SK-N-SH (cell line): ENCODE results near the gene YOD1. TPM values are rescaled to one million over a fixed set of nuclear protein-coding genes. Genes with fewer than 3 reads are reported as not detected.

ENCODE experiments used
- CTCF ChIA-PET: fragments of 300-600, 350-600 bp; formaldehyde crosslinking; extraction: SDS; loops from one replicate; lab custom pipeline; 2021; lab: Yijun Ruan, JAX
- POLR2A ChIA-PET: fragments of 350-600 bp; sonication (Branson Sonifier 250); formaldehyde crosslinking; extraction: SDS; loops from one replicate; lab custom pipeline; 2020; ENCODE audit warnings: antibody characterized with exemption, inconsistent platforms; lab: Yijun Ruan, JAX
- DNase-seq: peaks from one replicate; pipeline ENCODE4 v3.0.0; 2012
- H2AFZ ChIP-seq: fragments of 200-600 bp; sonication (generic); 2 replicates; pipeline ENCODE4 v1.8.1; 2016; ENCODE audit warnings: antibody characterized with exemption, mild to moderate bottlenecking, low read depth
- H3F3A ChIP-seq: fragments of 200-600 bp; sonication (generic); replicated peaks from 2 replicates; pipeline ENCODE3; 2016; ENCODE audit warnings: antibody characterized with exemption, mild to moderate bottlenecking; ENCODE audit not compliant: insufficient read depth
- H3K27ac ChIP-seq, 2 experiments: fragments of 200-500 bp in 1 of 2; fragments of 200-600 bp in 1 of 2; sonication (Bioruptor generic) in 1 of 2; sonication (generic), shearing (Covaris generic) in 1 of 2; 2 replicates each; pipeline versions ENCODE4 v1.5.1 to v1.6.1; 2014 to 2016; ENCODE audit warnings: low read depth in 2 of 2, inconsistent platforms in 1 of 2, low read length in 1 of 2, mild to moderate bottlenecking in 1 of 2, mixed read lengths in 1 of 2
- H3K27me3 ChIP-seq: fragments of 200-600 bp; sonication (generic), shearing (Covaris generic); 2 replicates; pipeline ENCODE4 v1.6.1; 2016; ENCODE audit warnings: mixed run types; ENCODE audit not compliant: insufficient read depth
- H3K36me3 ChIP-seq, 2 experiments: fragments of 200-500 bp in 1 of 2; fragments of 200-600 bp in 1 of 2; sonication (Bioruptor generic) in 1 of 2; sonication (generic) in 1 of 2; replicated peaks in 1 of 2; 2 replicates each; pipeline versions ENCODE3 to v1.5.1; 2014 to 2016; ENCODE audit warnings: low read length in 1 of 2, mild to moderate bottlenecking in 1 of 2; ENCODE audit not compliant: insufficient read depth in 2 of 2, control insufficient read depth in 1 of 2
- H3K4me1 ChIP-seq, 2 experiments: fragments of 200-500 bp in 1 of 2; fragments of 200-600 bp in 1 of 2; sonication (Bioruptor generic) in 1 of 2; sonication (generic), shearing (Covaris generic) in 1 of 2; 2 replicates each; pipeline versions ENCODE4 v1.5.1 to v1.6.1; 2014 to 2016; ENCODE audit warnings: low read depth in 1 of 2, low read length in 1 of 2, mixed run types in 1 of 2; ENCODE audit not compliant: insufficient read depth in 2 of 2, control insufficient read depth in 1 of 2
- H3K4me2 ChIP-seq: fragments of 200-600 bp; sonication (generic), shearing (Covaris generic); 2 replicates; pipeline ENCODE4 v1.6.1; 2017; ENCODE audit warnings: mixed run types
- H3K4me3 ChIP-seq, 2 experiments: fragments of 200-500 bp in 1 of 2; fragments of 200-600 bp in 1 of 2; sonication (Bioruptor generic) in 1 of 2; sonication (generic), shearing (Covaris generic) in 1 of 2; 2 replicates each; pipeline versions ENCODE4 v1.5.1 to v1.8.1; 2014 to 2016; ENCODE audit warnings: low read depth in 2 of 2, inconsistent platforms in 1 of 2, low read length in 1 of 2, mild to moderate bottlenecking in 1 of 2, mixed read lengths in 1 of 2, moderate library complexity in 1 of 2
- H3K79me2 ChIP-seq: fragments of 200-600 bp; sonication (generic); 2 replicates; pipeline ENCODE4 v1.8.1; 2017; ENCODE audit warnings: mild to moderate bottlenecking; ENCODE audit not compliant: insufficient read depth
- H3K9ac ChIP-seq: fragments of 200-600 bp; sonication (generic); 2 replicates; pipeline ENCODE4 v1.6.1; 2017; ENCODE audit warnings: mixed run types
- H3K9me2 ChIP-seq: fragments of 200-600 bp; sonication (generic); 2 replicates; pipeline ENCODE4 v1.6.1; 2017; ENCODE audit warnings: mixed run types
- H3K9me3 ChIP-seq: fragments of 200-600 bp; sonication (generic); 2 replicates; pipeline ENCODE4 v1.6.1; 2017; ENCODE audit warnings: mixed run types, mild to moderate bottlenecking, moderate library complexity
- H4K20me1 ChIP-seq: fragments of 200-600 bp; sonication (generic); 2 replicates; pipeline ENCODE4 v1.6.1; 2017; ENCODE audit warnings: mild to moderate bottlenecking, mixed run types; ENCODE audit not compliant: insufficient read depth
- CTCF ChIP-seq: fragments of 200-600 bp; sonication (generic); IDR thresholded peaks from 2 replicates; pipeline ENCODE4 v1.6.1; 2017; ENCODE audit warnings: antibody characterized with exemption, mild to moderate bottlenecking, moderate library complexity
- ELF1 ChIP-seq: IDR thresholded peaks from 2 replicates; pipeline ENCODE4 v1.4.0; 2012
- FOSL2 ChIP-seq: IDR thresholded peaks from 2 replicates; pipeline ENCODE4 v1.4.0; 2012; ENCODE audit warnings: low read depth, mild to moderate bottlenecking, moderate library complexity, borderline replicate concordance
- GABPA ChIP-seq: IDR thresholded peaks from 2 replicates; pipeline ENCODE4 v1.4.0; 2012; ENCODE audit warnings: low read depth, mild to moderate bottlenecking
- MAX ChIP-seq: IDR thresholded peaks from 2 replicates; pipeline ENCODE4 v1.4.0; 2012; ENCODE audit warnings: low read depth
- RCOR1 ChIP-seq: fragments of 150-350 bp; IDR thresholded peaks from 2 replicates; pipeline ENCODE4 v1.6.1; 2017; ENCODE audit warnings: antibody characterized with exemption, low read length
- REST ChIP-seq: IDR thresholded peaks from 2 replicates; pipeline ENCODE4 v1.6.1; 2012; ENCODE audit warnings: mild to moderate bottlenecking, low read depth, low read length, moderate library complexity
- TAF1 ChIP-seq: IDR thresholded peaks from 2 replicates; pipeline ENCODE4 v1.6.1; 2012; ENCODE audit warnings: low read depth, mild to moderate bottlenecking, low read length, moderate library complexity, borderline replicate concordance
- TCF12 ChIP-seq: IDR thresholded peaks from 2 replicates; pipeline ENCODE4 v1.4.0; 2012
- TEAD4 ChIP-seq: IDR thresholded peaks from 2 replicates; pipeline ENCODE4 v1.4.0; 2012; ENCODE audit warnings: mild to moderate bottlenecking, borderline replicate concordance; ENCODE audit not compliant: insufficient read depth
- USF1 ChIP-seq: IDR thresholded peaks from 2 replicates; pipeline ENCODE4 v1.4.0; 2012; ENCODE audit warnings: low read depth, borderline replicate concordance
- YY1 ChIP-seq: IDR thresholded peaks from 2 replicates; pipeline ENCODE4 v1.4.0; 2012; ENCODE audit warnings: low read depth, mild to moderate bottlenecking
- WGBS: methylation state at CpG from one replicate; pipeline ENCODE4 v1.1.6; 2017; ENCODE audit warnings: low lambda C conversion rate; 5-methylcytosine and 5-hydroxymethylcytosine counted together
- polyA plus RNA-seq, 3 experiments: library from polyadenylated mRNA; depleted of rRNA; stranded (reverse); fragments of >200 nt; gene quantifications; 2 replicates each; pipeline ENCODE4 v1.2.3, GENCODE V29; 2012

The YOD1 gene
- polyA plus RNA-seq, 1 of the 3 experiments (the other 2 are of a cell fraction): 0.79 TPM

- H4K20me1 ChIP-seq: no peaks in the 10 kb centered on the region
- peaks cover 9% of the 10 kb centered on the region; the same call in 1 of the 2 replicates for H3K27me3 ChIP-seq
- no peaks in the 10 kb centered on the region for H3K79me2 ChIP-seq
- 48% methylated on average over 2 of the region's 2 CpGs for WGBS
- H3K9ac ChIP-seq: no peak overlapping the region
- H3K4me1 ChIP-seq: no peaks in the 10 kb centered on the region
- H3K9me3 ChIP-seq: no peaks in the 10 kb centered on the region
- H3K4me2 ChIP-seq: no peak overlapping the region
- DNase-seq: no peak
- H3K9me2 ChIP-seq: no peaks in the 10 kb centered on the region
- no peaks in the 10 kb centered on the region for H3K36me3 ChIP-seq
- POLR2A ChIA-PET: no interaction called here
- CTCF ChIA-PET: no interaction called here
- no peak overlapping the region for H2AFZ ChIP-seq
- H3K27ac ChIP-seq: no peak overlapping the region
- H3F3A ChIP-seq: no peaks in the 10 kb centered on the region
- no peak overlapping the region for H3K4me3 ChIP-seq
- no peak for TF ChIP-seq ELF1
- no peak for TF ChIP-seq TEAD4
- TF ChIP-seq CTCF: no peak
- TF ChIP-seq TAF1: no peak
- no peak for TF ChIP-seq YY1
- no peak for TF ChIP-seq MAX
- no peak for TF ChIP-seq USF1
- no peak for TF ChIP-seq GABPA
- no peak for TF ChIP-seq TCF12
- no peak for TF ChIP-seq RCOR1
- TF ChIP-seq FOSL2: no peak
- TF ChIP-seq REST: no peak
Observed at GRCh38 chr1:206998816-206999215, 52.2 kb downstream of the YOD1 start.

Other genes starting within 250 kb of the YOD1 start
- gene IL20, start 185.6 kb downstream of the YOD1 start, polyA plus RNA-seq (2012; rRNA removed): not detected in 2 replicates
- 0.03 TPM in 1 of 2 replicates, not detected in the other for gene IL24, start 153.8 kb downstream of the YOD1 start, polyA plus RNA-seq (2012; rRNA removed)
- 0.05 and 0.15 TPM in 2 replicates for gene FCMR, start 129.3 kb downstream of the YOD1 start, polyA plus RNA-seq (2012; rRNA removed)
- not detected in 2 replicates for gene PIGR, start 104.7 kb downstream of the YOD1 start, polyA plus RNA-seq (2012; rRNA removed)
- gene FCAMR, start 80.7 kb downstream of the YOD1 start, polyA plus RNA-seq (2012; rRNA removed): not detected in 2 replicates
- 0.02 TPM in 1 of 2 replicates, not detected in the other for gene C1orf116, start 18.5 kb downstream of the YOD1 start, polyA plus RNA-seq (2012; rRNA removed)
- gene PFKFB2, start 2.1 kb upstream of the YOD1 start, polyA plus RNA-seq (2012; rRNA removed): 1.8 and 2.8 TPM in 2 replicates
- gene C4BPB, start 37.7 kb upstream of the YOD1 start, polyA plus RNA-seq (2012; rRNA removed): not detected in 2 replicates
- not detected in 2 replicates for gene C4BPA, start 53.0 kb upstream of the YOD1 start, polyA plus RNA-seq (2012; rRNA removed)